ENCODE results near the gene INPP5A. TPM values are rescaled to one million over a fixed set of nuclear protein-coding genes. Genes with fewer than 3 reads are reported as not detected.
"Not testable (repeated sequence)": the region's sequence is repeated elsewhere in the genome, so short reads cannot be mapped to it uniquely, and the experiment has no call there.

INPP5A gene
- total RNA-seq, 1 donor from 2014 or later = 32.5 TPM

DNA sequence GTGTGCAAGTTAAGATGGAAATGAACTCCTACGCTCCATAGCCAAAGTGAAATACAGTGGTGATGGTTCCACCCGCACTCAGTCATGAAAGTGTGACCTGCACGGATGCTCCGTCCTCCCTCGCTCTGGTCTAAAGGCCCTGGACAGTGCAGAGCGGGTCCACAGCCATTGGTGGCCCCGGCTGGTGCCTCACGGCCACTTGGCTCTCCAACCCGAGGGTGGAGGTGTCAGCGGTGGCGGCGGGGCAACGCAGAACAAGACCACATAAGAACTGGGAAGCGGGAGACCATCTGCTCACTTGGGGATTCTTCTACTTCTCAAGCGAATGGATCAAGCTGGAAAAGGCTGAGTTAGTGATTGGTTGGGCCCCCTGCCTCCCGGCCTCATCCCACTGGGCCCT is 187.6 kb downstream of the INPP5A start:
- DNase-seq = no peak

DNA sequence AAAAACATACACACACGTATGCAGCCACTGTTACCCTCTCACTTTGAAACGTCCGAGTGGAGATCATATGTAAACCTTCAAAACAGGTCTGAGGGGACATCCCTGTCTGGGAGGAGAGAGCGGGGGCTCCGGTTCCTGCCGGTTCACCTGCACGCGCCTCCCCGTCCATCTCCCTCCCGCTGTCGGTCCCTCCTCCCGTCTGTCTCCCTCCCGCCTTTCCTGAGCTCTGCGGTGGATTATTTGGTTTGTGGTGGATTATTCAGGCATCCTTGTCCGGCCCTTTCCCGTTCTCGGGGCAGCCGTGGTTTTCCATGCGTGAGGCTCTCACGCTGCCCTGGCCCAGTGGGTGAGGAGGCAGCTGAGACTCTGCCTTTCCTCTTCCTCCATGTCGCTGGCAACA is 188.6 kb downstream of the INPP5A start:
- DNase-seq = no peak

DNA sequence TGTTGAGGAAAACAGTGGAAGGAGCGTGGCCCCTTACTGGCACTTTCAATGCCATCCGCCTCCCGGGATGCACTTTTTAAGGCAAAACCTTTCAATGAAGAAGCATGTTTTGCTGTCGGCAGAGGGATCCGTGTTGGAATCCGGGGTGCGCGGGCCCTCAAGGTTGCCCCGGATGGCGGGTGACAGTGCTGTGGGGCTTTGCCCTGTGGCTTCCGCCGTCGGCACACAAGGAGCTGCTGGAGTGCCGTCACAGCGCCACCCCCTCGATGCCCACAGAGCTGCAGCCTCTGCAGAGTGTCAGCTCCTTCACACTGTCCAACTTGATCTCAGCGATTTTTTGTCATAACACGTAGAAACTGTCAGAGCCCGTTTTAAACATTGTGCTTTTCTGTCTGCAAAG is 189.4 kb downstream of the INPP5A start:
- no peak for DNase-seq

DNA sequence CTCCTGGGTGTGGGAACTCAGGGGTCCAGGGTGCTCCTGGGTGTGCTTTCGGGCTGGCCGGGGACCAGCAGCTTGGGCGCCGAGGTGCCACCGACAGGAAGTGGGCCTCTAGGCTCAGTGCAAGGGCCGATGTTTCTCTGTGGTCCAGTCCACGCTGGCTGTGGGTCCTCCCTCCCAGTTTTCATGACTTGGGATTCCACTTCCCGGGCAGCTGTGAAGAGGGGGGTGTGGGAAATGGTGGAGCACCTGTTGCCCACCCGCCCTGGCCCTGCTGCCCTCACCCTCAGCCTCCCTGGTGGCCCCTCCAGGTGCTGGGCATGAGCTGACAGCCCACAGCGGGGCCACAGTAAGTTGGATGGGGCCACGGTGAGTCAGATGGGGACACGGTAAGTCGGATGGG is 189.8 kb downstream of the INPP5A start:
- DNase-seq = no peak

DNA sequence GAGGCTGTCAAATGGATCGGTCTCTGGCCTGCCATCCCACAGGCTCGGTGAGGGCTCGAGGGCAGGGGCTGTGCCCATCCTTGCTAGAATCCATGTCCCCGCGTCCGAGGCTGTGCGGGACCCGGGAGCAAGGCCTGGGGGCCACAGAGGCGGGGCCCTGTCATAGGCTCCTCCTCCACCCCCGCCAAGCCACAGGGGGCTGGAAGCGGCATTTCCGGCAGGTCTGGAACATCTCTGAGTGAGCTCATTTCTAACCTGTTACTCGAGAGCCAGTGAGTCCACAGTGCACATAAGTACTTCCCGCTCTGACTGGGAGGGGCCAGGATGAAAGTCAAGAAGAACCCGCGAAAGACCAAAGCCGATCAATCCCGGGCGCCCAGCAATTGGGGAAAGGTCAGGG is 190.7 kb downstream of the INPP5A start:
- no peak for DNase-seq

DNA sequence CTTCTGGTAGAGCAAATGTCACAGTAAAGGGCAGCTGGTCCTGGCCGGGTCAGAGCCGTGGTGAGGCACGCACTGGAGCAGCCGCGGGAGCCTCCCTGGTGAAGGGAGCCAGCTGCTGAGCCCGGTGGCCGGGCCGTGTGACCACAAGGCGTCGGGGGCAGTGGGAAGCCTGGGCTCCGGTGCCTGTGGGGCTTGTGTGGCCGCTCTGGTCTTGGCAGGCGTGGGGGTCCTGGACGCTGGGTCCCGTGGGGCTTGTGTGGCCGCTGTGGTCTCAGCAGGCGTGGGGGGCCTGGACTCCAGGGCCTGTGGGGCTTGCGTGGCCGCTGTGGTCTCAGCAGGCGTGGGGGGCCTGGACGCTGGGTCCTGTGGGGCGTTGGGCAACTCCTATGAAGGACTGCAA is 191.2 kb downstream of the INPP5A start:
- DNase-seq = no peak

DNA sequence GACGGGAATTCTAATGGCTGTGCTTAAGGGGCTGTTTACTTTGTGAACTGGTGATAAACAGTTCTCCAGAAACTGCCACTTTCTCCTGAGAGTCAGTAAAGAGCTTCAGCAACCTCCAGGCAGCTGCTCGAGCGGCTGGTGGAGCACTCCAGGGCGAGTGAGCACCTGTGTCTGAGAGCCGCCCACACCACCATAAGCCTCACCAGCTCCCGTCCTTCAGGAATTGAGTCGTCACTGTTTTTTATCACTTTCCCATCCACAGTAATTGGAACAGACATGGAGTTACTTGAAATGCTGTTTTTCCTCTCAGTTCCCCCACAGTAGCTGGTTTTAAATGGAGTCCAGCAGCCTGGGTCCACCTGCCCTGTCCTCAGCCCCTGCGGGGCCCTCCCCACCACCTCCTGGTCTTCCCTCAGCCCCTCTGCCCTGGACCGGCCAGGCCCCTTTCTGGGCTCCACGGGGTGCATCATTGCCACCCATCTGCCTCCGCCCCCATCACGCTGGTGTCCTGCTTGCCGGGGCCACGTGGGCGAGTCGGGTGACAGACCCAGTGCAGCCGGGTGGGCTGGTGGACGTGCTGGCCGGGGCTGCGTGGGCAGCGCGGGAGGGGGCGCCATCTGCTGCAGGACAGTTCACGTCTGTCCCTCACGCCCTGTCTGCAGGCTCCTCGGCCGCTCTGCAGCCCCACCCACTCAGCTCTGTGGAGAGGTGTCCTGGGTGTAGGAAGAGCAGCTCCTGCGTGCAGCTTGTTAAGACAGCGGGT is 192.4 kb downstream of the INPP5A start:
- no peak for DNase-seq

DNA sequence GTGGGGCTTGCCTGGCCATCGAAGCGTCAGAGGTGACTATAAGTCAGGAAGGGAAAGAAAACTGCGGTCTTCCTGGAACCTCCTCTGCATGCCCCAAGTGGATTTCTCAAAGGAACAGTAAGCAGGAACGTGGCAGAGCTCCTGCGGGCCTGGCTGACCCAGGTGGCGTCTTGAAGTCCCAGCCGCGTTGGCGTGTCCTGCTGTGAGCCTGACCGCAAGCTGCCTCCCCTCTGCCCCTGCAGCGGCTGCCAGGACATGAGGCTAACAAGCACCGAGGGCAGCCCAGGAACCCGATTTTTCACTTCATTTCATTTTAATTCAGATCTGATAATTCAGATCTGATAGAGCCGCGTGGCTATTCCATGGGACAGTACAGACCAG is 193.0 kb downstream of the INPP5A start:
- no peak for DNase-seq

DNA sequence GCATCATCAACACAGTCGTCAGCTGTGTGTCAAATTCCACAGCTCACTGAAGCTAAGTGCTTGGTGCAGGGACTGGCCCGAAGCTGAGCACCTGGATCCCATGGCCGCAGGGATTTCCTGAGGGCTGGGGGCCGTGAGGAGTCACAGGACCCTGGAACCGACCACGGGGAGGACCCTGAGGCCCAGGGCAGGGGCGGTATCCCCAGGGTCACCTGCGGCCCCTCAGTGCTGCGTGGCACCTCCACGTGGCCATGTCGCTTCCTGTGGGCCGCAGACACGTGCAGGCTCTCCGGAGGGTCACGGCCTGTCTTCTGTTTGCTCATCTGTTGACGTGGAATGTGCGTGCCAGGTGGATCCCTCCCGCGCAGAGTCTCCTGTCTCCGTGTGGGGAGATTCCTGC is 194.9 kb downstream of the INPP5A start:
- no peak for DNase-seq

DNA sequence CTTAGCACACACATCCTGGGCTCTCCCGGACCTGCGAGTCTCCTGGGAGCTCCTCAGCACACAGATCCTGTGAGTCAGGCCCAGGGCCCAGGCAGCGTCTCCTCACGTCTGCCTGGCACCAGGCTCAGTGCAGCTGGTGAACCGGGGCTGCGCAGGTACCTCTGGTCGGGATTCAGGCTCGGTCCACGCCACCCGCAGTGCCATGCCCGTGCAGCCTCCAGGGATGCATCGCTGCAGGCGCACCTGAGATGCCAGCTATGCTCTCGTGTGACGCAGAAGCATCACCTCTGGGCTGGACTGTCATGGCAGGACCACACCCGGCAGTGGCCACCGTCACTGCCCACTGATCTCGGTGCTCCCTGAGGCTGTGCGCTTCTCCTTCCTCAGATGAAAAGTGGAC is 196.3 kb downstream of the INPP5A start:
- DNase-seq = no peak

DNA sequence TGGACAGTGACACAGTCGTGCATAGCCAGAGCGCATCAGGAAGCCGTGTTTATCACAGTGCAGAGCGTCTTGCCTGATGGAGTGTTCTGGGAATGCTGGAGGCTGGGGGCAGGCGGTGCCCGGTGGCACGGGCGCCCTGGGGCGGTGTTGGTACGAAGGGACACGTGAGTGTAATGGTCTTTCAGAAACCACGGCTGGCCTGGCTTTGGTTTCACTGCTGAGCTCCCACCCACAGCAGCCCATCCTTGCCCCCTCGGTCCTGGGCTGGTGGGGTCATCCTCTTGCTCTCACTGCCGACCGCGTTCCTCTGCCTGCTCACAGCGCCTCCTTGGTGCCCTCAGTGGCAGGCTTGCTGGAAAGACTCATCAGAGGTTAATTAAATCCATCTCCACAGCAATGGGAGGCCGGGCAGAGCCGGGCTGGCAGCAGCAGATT is 197.8 kb downstream of the INPP5A start:
- DNase-seq = no peak

DNA sequence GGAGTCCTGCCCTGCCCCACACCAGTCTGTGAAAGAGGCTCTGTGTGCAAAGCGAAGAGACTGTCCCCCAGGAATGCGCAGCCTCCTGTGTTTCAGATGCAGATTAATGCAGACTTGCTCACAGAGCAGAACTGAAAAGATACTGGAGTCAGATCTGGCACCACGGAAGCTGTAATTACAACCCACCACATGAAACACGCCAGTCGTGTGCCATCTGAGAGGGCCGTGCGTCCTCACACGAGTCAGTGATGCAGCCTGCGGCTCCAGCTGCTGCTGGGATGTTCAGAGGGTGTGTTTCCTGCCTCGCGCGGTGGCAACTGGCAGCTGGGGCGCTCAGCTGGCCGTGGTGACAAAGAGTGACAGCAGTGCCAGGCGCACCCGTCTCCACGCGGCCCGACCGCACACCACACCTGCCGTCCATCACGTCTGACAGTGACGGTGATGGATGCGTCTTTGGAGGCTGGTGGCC is 198.4 kb downstream of the INPP5A start:
- DNase-seq = no peak

DNA sequence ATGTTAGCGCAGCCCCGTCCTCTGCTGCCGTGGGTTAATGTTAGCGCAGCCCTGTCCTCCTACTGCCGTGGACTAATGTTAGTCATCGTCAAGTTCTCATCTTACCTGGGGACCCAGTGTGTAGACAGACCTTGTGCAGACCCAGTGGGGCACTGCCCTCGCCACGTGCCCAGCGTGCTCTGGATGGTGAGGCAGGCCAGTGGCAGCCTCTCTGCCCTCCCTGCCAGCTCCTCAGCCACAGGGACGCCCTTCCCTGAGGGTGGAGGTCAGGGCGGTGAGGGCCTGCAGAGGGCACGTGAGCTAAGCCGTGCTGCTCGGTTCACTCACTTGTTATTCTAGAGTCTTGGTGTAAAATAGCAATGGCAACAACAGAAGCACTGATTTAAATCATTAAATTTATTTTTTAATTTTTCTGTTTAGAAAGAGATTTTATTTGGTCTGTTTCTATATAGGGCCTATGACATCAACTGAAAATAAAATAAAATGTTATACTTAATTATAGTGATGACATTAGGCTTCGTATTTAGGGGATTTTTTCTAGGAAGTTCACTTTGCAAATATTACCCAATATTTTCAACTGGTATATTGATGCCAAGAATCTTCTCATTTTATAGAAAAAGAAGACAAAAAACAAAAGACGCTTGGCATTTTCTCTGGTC is 199.9 kb downstream of the INPP5A start:
- no peak for DNase-seq

DNA sequence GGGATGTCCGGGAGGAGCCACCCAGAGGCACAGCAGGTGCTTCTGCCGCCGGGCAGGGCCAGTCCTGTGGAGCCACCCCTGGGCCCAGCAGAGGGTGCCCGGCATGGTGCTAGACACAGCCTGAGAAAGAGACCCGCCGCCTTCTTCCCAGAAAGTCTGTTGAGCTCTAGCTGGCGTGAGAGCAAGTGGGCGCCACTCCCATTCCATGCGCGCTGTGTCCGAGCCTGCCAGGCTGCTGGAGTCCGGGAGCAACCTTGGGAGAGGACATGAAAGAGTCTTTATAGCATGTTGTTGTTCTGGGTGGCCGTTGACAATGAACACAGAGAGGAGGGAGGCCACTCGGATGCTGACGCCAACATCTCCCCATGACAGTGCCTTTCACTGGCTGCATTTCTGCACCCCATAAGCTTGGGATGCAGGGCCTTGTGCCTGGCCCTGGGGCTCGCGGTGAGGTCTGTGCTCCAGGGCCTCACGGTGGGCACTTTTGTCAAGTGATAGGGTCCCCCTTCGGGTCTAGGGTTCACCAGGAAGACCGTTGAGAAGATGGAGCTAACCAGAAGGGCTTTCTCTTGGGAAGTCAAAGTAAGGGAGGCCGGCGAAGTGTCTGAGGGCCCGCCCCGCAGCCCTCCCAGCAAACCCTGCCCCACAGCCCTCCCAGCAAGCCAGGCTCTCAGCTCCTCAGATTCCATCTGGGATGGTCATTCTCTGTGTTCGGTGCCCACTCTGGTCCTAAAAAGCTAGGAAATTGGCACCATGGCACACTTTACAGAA is 201.1 kb downstream of the INPP5A start:
- DNase-seq = no peak

DNA sequence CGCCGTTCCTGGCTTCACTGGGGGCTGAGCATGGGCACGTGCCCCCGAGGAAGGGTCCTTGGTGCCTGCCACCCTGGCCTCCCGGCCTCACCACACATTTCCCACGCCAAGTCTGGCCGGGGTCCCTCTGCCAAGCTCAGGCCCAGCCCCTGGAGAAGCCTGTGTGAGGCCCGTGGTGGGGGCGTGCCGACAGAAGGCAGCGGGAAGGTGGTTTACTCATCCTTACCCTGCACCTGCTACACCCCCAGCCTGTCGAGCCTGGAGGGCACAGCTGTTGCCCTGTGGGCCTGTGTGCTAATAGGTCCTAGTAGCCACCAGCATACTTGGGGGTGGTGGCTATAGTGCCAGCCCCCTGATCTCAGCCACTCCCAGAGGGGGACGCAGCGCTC is 201.6 kb downstream of the INPP5A start:
- no peak for DNase-seq

DNA sequence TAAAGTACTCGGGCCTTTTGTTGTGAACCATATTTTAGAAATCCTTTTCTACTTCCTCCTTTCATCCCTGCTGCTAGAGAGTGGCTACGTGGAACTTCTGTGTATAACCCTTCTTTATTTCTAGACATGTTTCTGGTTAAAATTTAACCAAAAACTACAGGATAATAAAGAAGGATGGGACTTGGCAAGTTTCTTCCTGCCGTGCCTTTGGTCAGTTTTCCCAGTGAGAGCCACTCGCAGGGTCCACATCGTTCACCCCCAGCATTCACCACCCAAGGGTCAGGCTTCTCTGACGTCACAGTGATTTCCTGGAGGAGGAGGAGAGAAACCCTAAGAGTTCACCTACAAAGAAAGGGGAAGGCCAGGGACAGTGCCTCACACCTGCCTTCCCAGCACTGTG is 203.0 kb downstream of the INPP5A start:
- no peak for DNase-seq

DNA sequence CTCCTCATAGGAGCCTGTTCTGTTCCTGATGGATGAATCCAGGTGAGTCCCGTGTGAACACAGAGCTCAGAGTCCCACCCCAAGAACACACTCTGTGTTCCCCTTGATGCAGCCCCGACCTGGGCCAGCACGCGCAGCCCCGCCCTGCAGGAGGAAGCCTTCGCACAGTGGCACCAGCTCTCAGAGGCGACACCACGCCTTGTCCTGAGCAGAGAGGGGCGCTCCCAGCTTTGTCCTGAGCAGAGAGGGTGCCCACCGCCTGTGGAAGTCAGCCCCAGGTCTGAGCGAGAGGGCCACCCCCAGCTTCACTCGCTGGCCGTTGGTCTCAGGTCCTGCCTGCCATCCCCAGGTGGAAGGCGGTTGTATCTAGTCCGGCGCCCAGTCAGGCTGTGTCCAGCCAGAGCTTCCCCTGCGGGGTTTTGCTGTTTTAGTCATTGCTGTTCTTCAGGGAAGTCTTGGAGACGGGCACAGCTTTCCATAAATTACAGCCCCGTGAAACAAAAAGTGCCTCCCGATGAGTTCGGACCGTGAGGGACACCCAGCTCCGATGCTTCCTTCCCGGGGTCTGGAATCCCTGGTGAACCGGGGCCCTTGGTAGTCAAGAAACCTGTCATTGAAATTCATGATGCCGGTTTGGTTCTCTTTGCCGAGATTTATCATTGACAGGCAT is 204.7 kb downstream of the INPP5A start:
- DNase-seq = no peak

DNA sequence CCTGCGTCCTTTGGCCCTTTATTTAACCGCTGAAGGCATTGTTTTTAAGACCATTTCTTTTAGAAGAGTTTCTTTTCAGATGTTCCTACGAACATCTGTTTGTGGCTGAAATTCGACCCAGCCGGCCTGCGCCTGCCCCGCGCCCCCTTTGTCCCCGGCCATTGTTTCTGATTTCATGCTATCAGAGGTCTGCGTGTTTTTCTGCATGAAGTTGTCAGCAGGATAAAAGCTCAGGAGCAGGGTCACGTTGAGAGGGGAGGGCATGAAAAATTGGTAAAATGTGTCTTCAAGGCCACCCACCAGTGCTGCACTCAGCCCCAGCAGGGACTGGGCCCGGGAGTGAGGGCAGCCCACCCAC is 205.2 kb downstream of the INPP5A start:
- DNase-seq = no peak

DNA sequence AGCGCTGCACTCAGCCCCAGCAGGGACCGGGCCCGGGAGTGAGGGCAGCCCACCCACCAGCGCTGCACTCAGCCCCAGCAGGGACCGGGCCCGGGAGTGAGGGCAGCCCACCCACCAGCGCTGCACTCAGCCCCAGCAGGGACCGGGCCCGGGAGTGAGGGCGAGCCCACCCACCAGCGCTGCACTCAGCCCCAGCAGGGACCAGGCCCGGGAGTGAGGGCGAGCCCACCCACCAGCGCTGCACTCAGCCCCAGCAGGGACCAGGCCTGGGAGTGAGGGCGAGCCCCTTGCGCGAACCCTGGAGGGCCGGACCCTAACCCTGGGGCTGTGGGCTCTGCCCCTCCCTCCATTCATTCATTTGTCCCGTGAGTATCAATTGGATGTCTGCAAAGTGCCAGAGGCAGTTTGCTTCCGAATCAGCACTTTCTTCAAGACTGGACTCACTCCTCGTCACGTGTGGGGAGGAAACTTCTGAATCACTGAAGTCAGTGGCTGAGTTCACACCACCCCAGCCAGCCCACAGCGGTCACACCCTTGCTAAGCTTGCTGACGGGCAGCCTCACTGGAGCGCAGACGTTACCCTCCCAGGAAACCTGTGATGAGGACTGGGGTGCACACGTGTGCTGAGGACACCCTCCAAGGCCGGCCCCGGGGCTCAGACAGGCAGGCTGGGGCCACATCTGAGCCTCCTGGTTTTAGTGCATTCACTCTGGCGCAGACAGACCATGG is 205.8 kb downstream of the INPP5A start:
- DNase-seq = not testable (repeated sequence)

DNA sequence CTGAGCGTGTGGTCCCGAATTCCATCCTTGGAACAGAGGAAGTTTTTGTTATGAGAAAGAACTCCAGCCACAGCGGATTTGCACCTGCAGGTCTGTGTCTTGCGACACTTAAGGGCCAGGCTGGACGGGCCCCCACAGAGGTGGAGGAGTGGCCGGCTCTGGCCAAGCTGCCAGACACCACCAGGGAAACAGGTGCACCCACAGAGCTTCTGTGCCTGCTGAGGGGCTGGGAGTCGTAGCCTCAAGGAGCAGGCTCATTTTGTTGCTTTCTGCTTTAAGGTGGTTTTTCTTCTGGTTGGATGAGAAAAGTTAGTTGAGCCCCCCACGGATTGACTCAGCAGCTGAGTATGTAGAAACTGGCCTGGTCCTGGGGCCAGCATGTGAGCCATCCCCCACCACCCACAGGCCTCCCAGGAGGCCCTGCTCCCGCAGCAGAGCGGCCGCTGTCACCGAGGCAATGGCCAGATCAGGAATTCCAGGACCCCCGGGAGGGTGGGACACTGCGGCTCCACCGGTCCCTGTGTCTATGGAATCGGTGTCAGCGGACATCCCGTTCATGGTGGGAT is 206.4 kb downstream of the INPP5A start:
- no peak for DNase-seq

DNA sequence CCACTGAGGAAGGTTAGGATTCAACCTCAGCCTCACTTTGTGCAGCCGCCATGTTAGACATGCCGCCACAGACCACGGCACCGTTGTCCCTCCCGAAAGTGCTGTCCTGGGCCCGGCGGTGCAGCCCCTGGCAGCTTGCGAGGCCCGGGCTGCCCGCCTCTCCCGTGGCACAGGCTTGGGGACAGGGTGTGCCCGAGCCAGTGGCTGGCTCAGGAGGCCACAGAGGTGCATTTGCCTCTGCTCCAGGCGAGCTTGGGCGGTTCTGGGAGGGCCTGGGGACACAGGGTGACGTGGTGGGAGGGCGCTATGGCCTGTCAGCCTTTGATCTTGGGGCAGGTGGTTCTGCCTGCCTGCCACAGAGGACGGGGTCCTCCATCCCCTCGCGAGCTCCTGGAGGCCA is 207.3 kb downstream of the INPP5A start:
- DNase-seq = no peak

DNA sequence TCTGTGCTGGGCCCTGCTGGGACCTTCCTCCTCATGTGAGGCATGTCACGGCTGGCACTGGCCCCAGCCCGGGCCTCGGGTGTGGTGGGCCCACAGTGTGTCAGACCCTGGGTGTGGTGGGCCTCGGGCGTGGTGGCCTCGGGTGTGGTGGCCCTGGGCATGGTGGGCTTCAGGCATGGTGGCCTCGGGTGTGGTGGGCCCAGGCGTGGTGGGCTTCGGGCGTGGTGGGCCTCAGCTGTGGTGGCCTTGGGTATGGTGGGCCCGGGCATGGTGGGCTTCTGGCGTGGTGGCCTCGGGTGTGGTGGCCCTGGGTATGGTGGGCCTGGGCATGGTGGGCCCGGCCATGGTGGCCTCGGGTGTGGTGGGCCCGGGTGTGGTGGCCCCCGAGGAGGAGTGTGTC is 207.9 kb downstream of the INPP5A start:
- no peak for DNase-seq

All from skin of body (tissue), 2 donors.